Measurements from ENCODE around the gene PGAM5.

GRCh38 chr12:132664206-132665148 lies 46.2 kb upstream of the PGAM5 start:
- TF ChIP-seq CTCF (IDR thresholded peaks at IDR 0.05) (no peak), ZFX (IDR thresholded peaks at IDR 0.05; ENCODE audit: borderline replicate concordance) (no peak)
